Fibroblast of skin of left quadriceps (primary cell): ENCODE data around the gene GXYLT2.

Source experiments
- DNase-seq, 2 experiments: peaks; one replicate each; pipeline ENCODE4 v3.0.0-alpha.2; 2013; ENCODE audit warnings: low read depth in 2 of 2

The GXYLT2 gene

DNA sequence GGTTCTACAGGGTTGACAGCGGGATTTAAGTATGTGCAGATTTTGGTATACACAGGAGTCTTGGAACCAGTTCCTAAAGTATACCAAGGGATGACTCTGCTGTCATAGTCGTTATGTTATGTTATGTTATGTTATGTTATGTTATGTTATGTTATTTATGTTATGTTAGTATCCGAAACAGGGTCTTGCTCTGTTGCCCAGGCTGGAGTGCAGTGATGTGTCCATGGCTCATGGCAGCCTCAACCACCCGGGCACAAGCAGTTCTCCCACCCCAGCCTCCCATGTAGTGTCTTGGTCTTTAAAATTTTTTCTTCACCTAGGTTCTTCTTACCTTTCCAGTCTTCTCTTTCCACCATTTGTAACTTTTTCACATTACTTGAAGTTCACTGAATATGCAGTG, 130.5 kb downstream of the GXYLT2 start:
- DNase-seq: no peak

DNA sequence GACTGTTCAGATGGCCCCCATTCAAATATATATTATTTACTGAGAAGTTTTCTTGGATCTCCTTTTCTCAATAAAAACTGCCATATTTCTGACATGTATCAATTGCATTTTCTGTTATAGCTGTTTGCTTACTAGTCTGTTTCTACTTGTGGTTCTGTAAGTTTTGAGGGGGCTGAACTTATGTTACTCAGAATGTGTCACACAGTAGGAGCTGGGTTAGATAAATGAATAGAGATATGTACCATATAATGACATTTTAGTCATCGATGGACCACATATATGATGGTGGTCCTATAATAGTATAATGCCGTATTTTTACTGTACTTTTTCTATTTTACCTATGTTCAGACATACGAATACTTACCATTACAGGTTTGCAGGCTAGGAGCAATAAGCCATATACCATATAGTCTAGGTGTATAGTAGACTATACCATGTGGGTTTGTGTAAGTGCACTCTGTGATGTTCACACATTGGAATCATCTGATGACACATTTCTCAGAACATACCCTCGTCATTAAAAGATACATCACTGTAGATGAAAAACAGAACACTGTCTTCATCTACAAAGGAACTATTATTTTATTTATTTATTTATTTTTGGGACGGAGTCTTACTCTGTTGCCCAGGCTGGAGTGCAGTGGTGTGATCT, 131.1 kb downstream of the GXYLT2 start:
- DNase-seq: no peak

- no peak for DNase-seq
These were observed 133.5 kb downstream of the GXYLT2 start for GRCh38 chr3:73021301-73021835.

DNA sequence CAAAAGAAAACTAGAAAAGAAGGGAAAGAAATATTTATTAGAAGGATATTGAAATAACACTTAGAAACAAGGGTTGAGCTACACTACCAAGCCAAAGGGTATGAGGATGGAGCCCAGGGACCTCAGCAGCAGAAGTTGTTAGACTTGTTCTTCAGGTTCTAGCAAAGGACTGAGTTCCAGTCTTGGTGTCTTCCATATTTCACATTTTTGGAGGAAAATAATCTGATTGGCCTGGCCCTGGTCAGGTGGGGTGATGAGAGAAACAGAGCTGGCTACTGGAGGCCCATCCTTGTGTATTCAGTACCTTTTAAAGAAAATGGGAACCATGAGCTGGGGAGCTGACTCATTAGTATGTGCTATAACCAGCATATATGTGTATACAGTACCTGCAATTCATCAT, 137.0 kb downstream of the GXYLT2 start:
- DNase-seq: no peak

DNA sequence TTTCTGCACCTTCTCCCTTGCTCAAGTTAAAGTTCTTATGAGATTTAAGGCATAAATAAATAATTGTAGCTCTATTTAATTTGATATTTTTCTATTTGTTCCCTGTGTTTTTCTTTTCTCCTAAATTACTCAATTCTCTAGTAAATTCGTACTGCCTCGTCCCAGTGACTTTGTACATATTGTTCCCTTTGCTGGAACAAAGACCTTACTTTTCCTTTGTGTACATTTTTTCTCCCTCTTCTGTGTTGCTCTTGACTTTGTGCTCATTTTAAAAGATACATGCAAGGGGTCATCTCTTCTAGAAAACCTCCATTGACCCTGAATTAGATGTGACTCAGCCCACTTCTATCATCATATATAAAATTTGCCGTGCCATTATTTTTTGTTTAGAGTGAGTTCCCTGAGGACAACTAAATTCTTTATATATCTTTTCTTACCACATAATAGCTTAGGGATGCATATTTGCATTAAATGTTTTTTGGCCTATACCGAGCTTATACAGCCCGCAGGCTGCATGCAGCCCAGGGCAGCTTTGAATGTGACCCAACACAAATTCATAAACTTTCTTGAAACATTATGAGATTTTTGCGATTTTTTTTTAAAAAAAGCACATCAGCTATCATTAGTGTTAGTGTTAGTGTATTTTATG, 138.4 kb downstream of the GXYLT2 start:
- DNase-seq: no peak
